ENCODE measurements around the gene SLC7A14. TPM values are rescaled to one million over a fixed set of nuclear protein-coding genes. Genes with fewer than 3 reads are reported as not detected.

The SLC7A14 gene
- total RNA-seq, 1 experiment from 2014 or later: not detected

DNA sequence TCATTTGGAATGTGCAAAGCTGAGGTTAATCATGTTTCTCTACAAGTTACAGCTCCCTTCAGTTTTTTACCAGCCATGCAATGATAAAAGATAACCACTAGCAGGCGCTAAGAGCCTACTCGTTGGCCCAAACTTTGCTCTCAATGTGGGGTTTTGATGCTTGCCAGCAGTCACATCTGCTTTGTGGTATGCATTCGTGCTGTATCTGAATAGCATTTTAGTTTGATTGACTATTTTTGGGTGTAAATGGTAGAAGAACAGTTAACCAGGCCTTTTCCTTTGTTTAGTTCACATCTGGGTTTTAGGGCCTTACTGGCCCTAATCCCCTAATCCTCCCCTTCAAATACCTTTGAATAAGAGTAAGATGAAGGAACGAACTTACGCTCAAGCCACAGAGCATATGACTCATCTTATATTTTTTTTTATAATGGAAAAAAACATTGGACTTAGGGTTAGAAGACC, 171.6 kb downstream of the SLC7A14 start (continued):
- TF ChIP-seq CBX3 (IDR thresholded peaks at IDR 0.05; ENCODE audit: low read depth) (no peak), ELF1 (IDR thresholded peaks at IDR 0.05; ENCODE audit: borderline replicate concordance, low read depth) (no peak)

DNA sequence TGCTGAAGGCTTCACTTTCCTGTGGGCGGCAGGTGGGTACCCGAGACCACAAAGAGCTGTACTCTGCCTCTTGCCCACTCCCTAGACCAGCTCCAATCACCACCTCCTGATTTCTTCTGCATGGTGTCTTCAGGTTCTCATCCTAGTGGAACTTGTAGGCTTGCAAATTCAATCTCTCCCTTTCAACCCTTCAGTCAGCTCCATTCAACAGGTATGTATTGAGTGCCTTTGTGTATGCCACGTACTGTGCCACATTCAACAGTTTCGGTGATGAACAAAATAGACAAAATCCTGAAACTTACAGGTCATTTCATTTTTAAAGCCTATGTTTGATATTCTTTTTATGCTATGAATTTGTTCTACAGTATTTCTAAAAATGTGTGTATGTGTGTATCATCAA, 172.6 kb downstream of the SLC7A14 start:
- ATAC-seq (no peak), DNase-seq (ENCODE audit: low read depth, low spot score) (no peak)
- intact Hi-C loops (cut with micrococcal nuclease): loop anchor here (5.0 to 10.0 kb wide), 3 partner anchors 226 to 651 kb away; partner anchors contain the start of gene LRRC31
- TF ChIP-seq YY1 (IDR thresholded peaks at IDR 0.05; ENCODE audit: extremely low read depth, insufficient replicate concordance, low read depth, low read length) (no peak), RAD21 (IDR thresholded peaks at IDR 0.05; ENCODE audit: low read depth) (no peak), TCF7L2 (IDR thresholded peaks at IDR 0.05; ENCODE audit: borderline replicate concordance, extremely low read depth, insufficient read depth, insufficient read length) (no peak), FOSL1 (IDR thresholded peaks at IDR 0.05; ENCODE audit: low read depth) (no peak), ZNF274 (IDR thresholded peaks at IDR 0.05; ENCODE audit: low read depth, low read length) (no peak), POLR2AphosphoS5 (IDR thresholded peaks at IDR 0.05; ENCODE audit: low read depth, low read length) (no peak), POLR2A (IDR thresholded peaks at IDR 0.05; ENCODE audit: borderline replicate concordance, extremely low read depth, insufficient read depth, insufficient read length) (no peak), CEBPB (IDR thresholded peaks at IDR 0.05; ENCODE audit: low read depth) (no peak), CBX3 (IDR thresholded peaks at IDR 0.05; ENCODE audit: low read depth) (no peak), EGR1 (IDR thresholded peaks at IDR 0.05; ENCODE audit: low read depth) (no peak), JUND (IDR thresholded peaks at IDR 0.05) (no peak), SIN3A (IDR thresholded peaks at IDR 0.05; ENCODE audit: low read depth) (no peak), SP1 (IDR thresholded peaks at IDR 0.05; ENCODE audit: low read depth) (no peak)
- TF ChIP-seq, protein P1, sequence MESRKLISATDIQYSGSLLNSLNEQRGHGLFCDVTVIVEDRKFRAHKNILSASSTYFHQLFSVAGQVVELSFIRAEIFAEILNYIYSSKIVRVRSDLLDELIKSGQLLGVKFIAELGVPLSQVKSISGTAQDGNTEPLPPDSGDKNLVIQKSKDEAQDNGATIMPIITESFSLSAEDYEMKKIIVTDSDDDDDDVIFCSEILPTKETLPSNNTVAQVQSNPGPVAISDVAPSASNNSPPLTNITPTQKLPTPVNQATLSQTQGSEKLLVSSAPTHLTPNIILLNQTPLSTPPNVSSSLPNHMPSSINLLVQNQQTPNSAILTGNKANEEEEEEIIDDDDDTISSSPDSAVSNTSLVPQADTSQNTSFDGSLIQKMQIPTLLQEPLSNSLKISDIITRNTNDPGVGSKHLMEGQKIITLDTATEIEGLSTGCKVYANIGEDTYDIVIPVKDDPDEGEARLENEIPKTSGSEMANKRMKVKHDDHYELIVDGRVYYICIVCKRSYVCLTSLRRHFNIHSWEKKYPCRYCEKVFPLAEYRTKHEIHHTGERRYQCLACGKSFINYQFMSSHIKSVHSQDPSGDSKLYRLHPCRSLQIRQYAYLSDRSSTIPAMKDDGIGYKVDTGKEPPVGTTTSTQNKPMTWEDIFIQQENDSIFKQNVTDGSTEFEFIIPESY (IDR thresholded peaks at IDR 0.05; ENCODE audit: extremely low read depth, insufficient replicate concordance, low read length): no peak
- TF ChIP-seq, protein P2, sequence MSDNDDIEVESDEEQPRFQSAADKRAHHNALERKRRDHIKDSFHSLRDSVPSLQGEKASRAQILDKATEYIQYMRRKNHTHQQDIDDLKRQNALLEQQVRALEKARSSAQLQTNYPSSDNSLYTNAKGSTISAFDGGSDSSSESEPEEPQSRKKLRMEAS (IDR thresholded peaks at IDR 0.05): no peak
- TF ChIP-seq, protein P3, sequence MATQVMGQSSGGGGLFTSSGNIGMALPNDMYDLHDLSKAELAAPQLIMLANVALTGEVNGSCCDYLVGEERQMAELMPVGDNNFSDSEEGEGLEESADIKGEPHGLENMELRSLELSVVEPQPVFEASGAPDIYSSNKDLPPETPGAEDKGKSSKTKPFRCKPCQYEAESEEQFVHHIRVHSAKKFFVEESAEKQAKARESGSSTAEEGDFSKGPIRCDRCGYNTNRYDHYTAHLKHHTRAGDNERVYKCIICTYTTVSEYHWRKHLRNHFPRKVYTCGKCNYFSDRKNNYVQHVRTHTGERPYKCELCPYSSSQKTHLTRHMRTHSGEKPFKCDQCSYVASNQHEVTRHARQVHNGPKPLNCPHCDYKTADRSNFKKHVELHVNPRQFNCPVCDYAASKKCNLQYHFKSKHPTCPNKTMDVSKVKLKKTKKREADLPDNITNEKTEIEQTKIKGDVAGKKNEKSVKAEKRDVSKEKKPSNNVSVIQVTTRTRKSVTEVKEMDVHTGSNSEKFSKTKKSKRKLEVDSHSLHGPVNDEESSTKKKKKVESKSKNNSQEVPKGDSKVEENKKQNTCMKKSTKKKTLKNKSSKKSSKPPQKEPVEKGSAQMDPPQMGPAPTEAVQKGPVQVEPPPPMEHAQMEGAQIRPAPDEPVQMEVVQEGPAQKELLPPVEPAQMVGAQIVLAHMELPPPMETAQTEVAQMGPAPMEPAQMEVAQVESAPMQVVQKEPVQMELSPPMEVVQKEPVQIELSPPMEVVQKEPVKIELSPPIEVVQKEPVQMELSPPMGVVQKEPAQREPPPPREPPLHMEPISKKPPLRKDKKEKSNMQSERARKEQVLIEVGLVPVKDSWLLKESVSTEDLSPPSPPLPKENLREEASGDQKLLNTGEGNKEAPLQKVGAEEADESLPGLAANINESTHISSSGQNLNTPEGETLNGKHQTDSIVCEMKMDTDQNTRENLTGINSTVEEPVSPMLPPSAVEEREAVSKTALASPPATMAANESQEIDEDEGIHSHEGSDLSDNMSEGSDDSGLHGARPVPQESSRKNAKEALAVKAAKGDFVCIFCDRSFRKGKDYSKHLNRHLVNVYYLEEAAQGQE (IDR thresholded peaks at IDR 0.05; ENCODE audit: low read depth): no peak
- TF ChIP-seq, protein P4, sequence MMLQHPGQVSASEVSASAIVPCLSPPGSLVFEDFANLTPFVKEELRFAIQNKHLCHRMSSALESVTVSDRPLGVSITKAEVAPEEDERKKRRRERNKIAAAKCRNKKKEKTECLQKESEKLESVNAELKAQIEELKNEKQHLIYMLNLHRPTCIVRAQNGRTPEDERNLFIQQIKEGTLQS (IDR thresholded peaks at IDR 0.05): no peak
- RAD21 ChIA-PET (ENCODE audit: low non-redundant PET in 1 of 2, low total read pairs in 2 of 2, uncharacterized antibody in 2 of 2, unreplicated experiment in 2 of 2): interaction anchor here (1.2 to 1.5 kb wide), 5 partner anchors 277 to 435 kb away, joined by 4 to 10 read pairs (median 7); no protein-coding TSS in a partner anchor
- BruUV-seq (replicated peaks): no TSS peak
- H4K20me1 ChIP-seq (ENCODE audit: insufficient read depth): no peaks in the 10 kb centered on the region
- no peaks in the 10 kb centered on the region for H3K79me2 ChIP-seq (ENCODE audit: insufficient read depth, low read length)
- H3K27me3 ChIP-seq (ENCODE audit: insufficient read depth, low read length): no peaks in the 10 kb centered on the region
- no peak overlapping the region for H3K4me3 ChIP-seq (replicated peaks in 1 of 2; ENCODE audit: low read depth in 1 of 2, low read length in 2 of 2)
- no peak overlapping the region for H3K4me2 ChIP-seq (ENCODE audit: low read length)
- CTCF ChIA-PET: interaction anchor here (0.9 to 6.6 kb wide), 13 partner anchors 11 to 456 kb away, joined by 3 to 212 read pairs (median 5); partner anchors contain the start of gene RPL22L1
- H3K27ac ChIP-seq (ENCODE audit: low read depth, low read length): no peak overlapping the region
- H3K9me3 ChIP-seq (ENCODE audit: control insufficient read depth in 1 of 2, insufficient read depth in 1 of 2, low read depth in 1 of 2, low read length in 2 of 2): no peaks in the 10 kb centered on the region
- no peaks in the 10 kb centered on the region for H3K4me1 ChIP-seq (ENCODE audit: control insufficient read depth in 1 of 2, insufficient read depth in 2 of 2, low read length in 2 of 2)
- no peaks in the 10 kb centered on the region for H3K36me3 ChIP-seq (ENCODE audit: control insufficient read depth in 1 of 2, insufficient read depth in 2 of 2, low read length in 2 of 2)
- POLR2A ChIA-PET: interaction anchor here (1.4 to 1.9 kb wide), 2 partner anchors 398 to 456 kb away, joined by 4 to 7 read pairs; partner anchors contain the start of gene RPL22L1
- H2AFZ ChIP-seq (ENCODE audit: low read depth, low read length, poor library complexity, severe bottlenecking): no peak overlapping the region
- H3K9ac ChIP-seq (ENCODE audit: low read length): no peak overlapping the region
- H3K9me2 ChIP-seq (ENCODE audit: insufficient read depth): no peaks in the 10 kb centered on the region
